ENCODE measurements around the gene ATF2.

DNA sequence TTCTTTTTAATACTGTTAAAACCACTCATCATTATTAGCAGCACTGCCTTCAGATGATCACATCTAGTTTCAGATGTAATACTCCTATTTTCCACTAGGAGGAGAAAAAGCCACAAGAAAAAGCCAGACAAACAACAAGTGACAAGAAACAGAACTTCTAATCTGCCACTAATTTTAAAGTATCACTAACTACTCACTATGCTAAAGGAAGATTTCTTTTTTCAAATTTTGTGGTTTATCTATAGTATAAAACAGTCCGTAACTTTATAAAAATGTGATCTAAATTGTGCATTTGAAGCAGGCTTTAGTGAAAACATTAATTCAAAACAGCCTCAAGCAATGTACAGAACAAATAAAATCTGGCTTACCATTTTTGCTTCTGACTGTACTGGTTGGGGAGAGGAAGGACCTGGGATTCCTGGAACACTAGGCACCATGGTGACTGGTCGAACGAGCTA, 56.8 kb downstream of the ATF2 start:
- TF ChIP-seq, protein P1, sequence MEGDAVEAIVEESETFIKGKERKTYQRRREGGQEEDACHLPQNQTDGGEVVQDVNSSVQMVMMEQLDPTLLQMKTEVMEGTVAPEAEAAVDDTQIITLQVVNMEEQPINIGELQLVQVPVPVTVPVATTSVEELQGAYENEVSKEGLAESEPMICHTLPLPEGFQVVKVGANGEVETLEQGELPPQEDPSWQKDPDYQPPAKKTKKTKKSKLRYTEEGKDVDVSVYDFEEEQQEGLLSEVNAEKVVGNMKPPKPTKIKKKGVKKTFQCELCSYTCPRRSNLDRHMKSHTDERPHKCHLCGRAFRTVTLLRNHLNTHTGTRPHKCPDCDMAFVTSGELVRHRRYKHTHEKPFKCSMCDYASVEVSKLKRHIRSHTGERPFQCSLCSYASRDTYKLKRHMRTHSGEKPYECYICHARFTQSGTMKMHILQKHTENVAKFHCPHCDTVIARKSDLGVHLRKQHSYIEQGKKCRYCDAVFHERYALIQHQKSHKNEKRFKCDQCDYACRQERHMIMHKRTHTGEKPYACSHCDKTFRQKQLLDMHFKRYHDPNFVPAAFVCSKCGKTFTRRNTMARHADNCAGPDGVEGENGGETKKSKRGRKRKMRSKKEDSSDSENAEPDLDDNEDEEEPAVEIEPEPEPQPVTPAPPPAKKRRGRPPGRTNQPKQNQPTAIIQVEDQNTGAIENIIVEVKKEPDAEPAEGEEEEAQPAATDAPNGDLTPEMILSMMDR (IDR thresholded peaks at IDR 0.05; ENCODE audit: extremely low read depth in 1 of 2, insufficient read depth in 1 of 2, low read depth in 1 of 2, low read length in 2 of 2): peak; percentile 24 to 42
- TF ChIP-seq POLR2A (IDR thresholded peaks at IDR 0.05; ENCODE audit: low read depth, low read length) (no peak), JUN (IDR thresholded peaks at IDR 0.05; ENCODE audit: borderline replicate concordance, insufficient read depth, insufficient read length, low read depth) (no peak), MYC (IDR thresholded peaks at IDR 0.05; ENCODE audit: low read depth, low read length) (no peak), FOS (IDR thresholded peaks at IDR 0.05; ENCODE audit: borderline replicate concordance, insufficient read depth, low read length) (no peak)

Measured in endothelial cell of umbilical vein (primary cell).